Measurements from ENCODE around the gene C9orf85. TPM values are rescaled to one million over a fixed set of nuclear protein-coding genes. Genes with fewer than 3 reads are reported as not detected.

Gene C9orf85
- total RNA-seq, 1 donor from 2014 or later = 8.3 TPM

GRCh38 chr9:71911908-71912335 is 483 bp downstream of the C9orf85 start:
- intact Hi-C loops (cut with micrococcal nuclease) = loop anchor here (1.0 to 5.0 kb wide), 6 partner anchors 16 to 615 kb away; partner anchors contain the start of gene ZFAND5
- Mint-ChIP-seq H3K36me3 (ENCODE audit: low read depth) (peaks cover 17% of the 10 kb centered on the region), H3K4me1 (ENCODE audit: low read depth) (peaks cover 44% of the 10 kb centered on the region)

GRCh38 chr9:71915495-71915894 is 4.1 kb downstream of the C9orf85 start:
- Mint-ChIP-seq H3K36me3 (ENCODE audit: low read depth) (peaks cover 21% of the 10 kb centered on the region), H3K4me3 (ENCODE audit: low read depth) (no peak overlapping the region), H3K4me1 (ENCODE audit: low read depth) (peaks cover 37% of the 10 kb centered on the region), H3K9me3 (no peaks in the 10 kb centered on the region), H3K27ac (no peak overlapping the region), H3K27me3 (ENCODE audit: low read depth) (no peaks in the 10 kb centered on the region)
- no peak for DNase-seq (ENCODE audit: low spot score)
- intact Hi-C loops (cut with micrococcal nuclease) = no loop called here

More at GRCh38 chr9:71911908-71912335, 483 bp downstream of the C9orf85 start:
- no peak for DNase-seq (ENCODE audit: low spot score)
- Mint-ChIP-seq H3K27ac (peak overlapping the region; percentile 99), H3K9me3 (no peaks in the 10 kb centered on the region), H3K27me3 (ENCODE audit: low read depth) (no peaks in the 10 kb centered on the region), H3K4me3 (ENCODE audit: low read depth) (peak overlapping the region; percentile 100)

GRCh38 chr9:71916834-71917534 is 5.5 kb downstream of the C9orf85 start:
- Mint-ChIP-seq H3K27me3 (ENCODE audit: low read depth) (no peaks in the 10 kb centered on the region), H3K4me3 (ENCODE audit: low read depth) (no peak overlapping the region), H3K36me3 (ENCODE audit: low read depth) (peaks cover 13% of the 10 kb centered on the region), H3K27ac (no peak overlapping the region), H3K9me3 (no peaks in the 10 kb centered on the region), H3K4me1 (ENCODE audit: low read depth) (peaks cover 31% of the 10 kb centered on the region)
- no peak for DNase-seq (ENCODE audit: low spot score)
- intact Hi-C loops (cut with micrococcal nuclease) = no loop called here

- intact Hi-C loops (cut with micrococcal nuclease) = no loop called here
- peaks cover 27% of the 10 kb centered on the region for H3K4me1 Mint-ChIP-seq (ENCODE audit: low read depth)
Measured at GRCh38 chr9:71918419-71918818, 7.0 kb downstream of the C9orf85 start.

GRCh38 chr9:71920456-71921189 is 9.2 kb downstream of the C9orf85 start:
- DNase-seq (ENCODE audit: low spot score) = no peak
- intact Hi-C loops (cut with micrococcal nuclease) = no loop called here
- Mint-ChIP-seq H3K4me1 (ENCODE audit: low read depth) (peaks cover 21% of the 10 kb centered on the region), H3K4me3 (ENCODE audit: low read depth) (no peak overlapping the region), H3K27me3 (ENCODE audit: low read depth) (no peaks in the 10 kb centered on the region), H3K9me3 (no peaks in the 10 kb centered on the region), H3K27ac (no peak overlapping the region), H3K36me3 (ENCODE audit: low read depth) (peaks cover 21% of the 10 kb centered on the region)

More at GRCh38 chr9:71918419-71918818, 7.0 kb downstream of the C9orf85 start:
- H3K4me3 Mint-ChIP-seq (ENCODE audit: low read depth) = no peak overlapping the region
- no peak for DNase-seq (ENCODE audit: low spot score)
- peaks cover 19% of the 10 kb centered on the region for H3K36me3 Mint-ChIP-seq (ENCODE audit: low read depth)
- no peaks in the 10 kb centered on the region for H3K9me3 Mint-ChIP-seq
- no peak overlapping the region for H3K27ac Mint-ChIP-seq
- no peaks in the 10 kb centered on the region for H3K27me3 Mint-ChIP-seq (ENCODE audit: low read depth)

GRCh38 chr9:71921190-71921814 is 9.9 kb downstream of the C9orf85 start:
- intact Hi-C loops (cut with micrococcal nuclease) = no loop called here
- DNase-seq (ENCODE audit: low spot score) = no peak
- no peak overlapping the region for H3K4me3 Mint-ChIP-seq (ENCODE audit: low read depth)
- H3K36me3 Mint-ChIP-seq (ENCODE audit: low read depth) = peaks cover 21% of the 10 kb centered on the region
- no peaks in the 10 kb centered on the region for H3K9me3 Mint-ChIP-seq
- no peaks in the 10 kb centered on the region for H3K27me3 Mint-ChIP-seq (ENCODE audit: low read depth)
- no peak overlapping the region for H3K27ac Mint-ChIP-seq
- H3K4me1 Mint-ChIP-seq (ENCODE audit: low read depth) = peaks cover 17% of the 10 kb centered on the region

- DNase-seq (ENCODE audit: low spot score) = no peak
- intact Hi-C loops (cut with micrococcal nuclease) = no loop called here
- Mint-ChIP-seq H3K36me3 (ENCODE audit: low read depth) (peaks cover 14% of the 10 kb centered on the region), H3K27ac (no peak overlapping the region), H3K9me3 (no peaks in the 10 kb centered on the region), H3K4me1 (ENCODE audit: low read depth) (peaks cover 6% of the 10 kb centered on the region), H3K27me3 (ENCODE audit: low read depth) (no peaks in the 10 kb centered on the region), H3K4me3 (ENCODE audit: low read depth) (no peak overlapping the region)
Measured at GRCh38 chr9:71924576-71924975, 13.1 kb downstream of the C9orf85 start.

- Mint-ChIP-seq H3K4me3 (ENCODE audit: low read depth) (no peak overlapping the region), H3K36me3 (ENCODE audit: low read depth) (peaks cover 12% of the 10 kb centered on the region), H3K4me1 (ENCODE audit: low read depth) (peaks cover 6% of the 10 kb centered on the region), H3K9me3 (no peaks in the 10 kb centered on the region), H3K27ac (no peak overlapping the region), H3K27me3 (ENCODE audit: low read depth) (no peaks in the 10 kb centered on the region)
- no peak for DNase-seq (ENCODE audit: low spot score)
- intact Hi-C loops (cut with micrococcal nuclease) = no loop called here
Measured at GRCh38 chr9:71925834-71926233, 14.4 kb downstream of the C9orf85 start.

- Mint-ChIP-seq H3K4me3 (ENCODE audit: low read depth) (no peak overlapping the region), H3K27ac (no peak overlapping the region), H3K4me1 (ENCODE audit: low read depth) (peaks cover 3% of the 10 kb centered on the region), H3K27me3 (ENCODE audit: low read depth) (no peaks in the 10 kb centered on the region), H3K9me3 (no peaks in the 10 kb centered on the region), H3K36me3 (ENCODE audit: low read depth) (peaks cover 9% of the 10 kb centered on the region)
- intact Hi-C loops (cut with micrococcal nuclease) = no loop called here
- no peak for DNase-seq (ENCODE audit: low spot score)
Measured at GRCh38 chr9:71928376-71928775, 16.9 kb downstream of the C9orf85 start.

- Mint-ChIP-seq H3K4me1 (ENCODE audit: low read depth) (peaks cover 3% of the 10 kb centered on the region), H3K36me3 (ENCODE audit: low read depth) (peaks cover 9% of the 10 kb centered on the region), H3K4me3 (ENCODE audit: low read depth) (no peak overlapping the region), H3K27me3 (ENCODE audit: low read depth) (no peaks in the 10 kb centered on the region), H3K27ac (no peak overlapping the region), H3K9me3 (no peaks in the 10 kb centered on the region)
- no peak for DNase-seq (ENCODE audit: low spot score)
- intact Hi-C loops (cut with micrococcal nuclease) = no loop called here
Measured at GRCh38 chr9:71928806-71929205, 17.4 kb downstream of the C9orf85 start.

GRCh38 chr9:71929223-71929622 is 17.8 kb downstream of the C9orf85 start:
- Mint-ChIP-seq H3K27ac (no peak overlapping the region), H3K9me3 (no peaks in the 10 kb centered on the region), H3K4me1 (ENCODE audit: low read depth) (peaks cover 1% of the 10 kb centered on the region), H3K4me3 (ENCODE audit: low read depth) (no peak overlapping the region), H3K36me3 (ENCODE audit: low read depth) (peaks cover 9% of the 10 kb centered on the region), H3K27me3 (ENCODE audit: low read depth) (no peaks in the 10 kb centered on the region)
- intact Hi-C loops (cut with micrococcal nuclease) = no loop called here
- DNase-seq (ENCODE audit: low spot score) = no peak

GRCh38 chr9:71929791-71930440 is 18.5 kb downstream of the C9orf85 start:
- Mint-ChIP-seq H3K36me3 (ENCODE audit: low read depth) (peaks cover 9% of the 10 kb centered on the region), H3K27me3 (ENCODE audit: low read depth) (no peaks in the 10 kb centered on the region), H3K4me1 (ENCODE audit: low read depth) (no peaks in the 10 kb centered on the region), H3K4me3 (ENCODE audit: low read depth) (no peak overlapping the region), H3K9me3 (no peaks in the 10 kb centered on the region), H3K27ac (no peak overlapping the region)
- intact Hi-C loops (cut with micrococcal nuclease) = no loop called here
- DNase-seq (ENCODE audit: low spot score) = no peak
